ENCODE data around the gene PGGHG.

The PGGHG gene

GRCh38 chr11:278001-278951 is 10.7 kb upstream of the PGGHG start, which contains the start of gene NLRP6:
Gene NLRP6 (plus strand): TSS chr11:278407. CDS start chr11:278570, 163 bp downstream.
- no peak within 1 kb of the TSS for H3K27ac ChIP-seq
- no peak for TF ChIP-seq CTCF (IDR thresholded peaks at IDR 0.05)
- TF ChIP-seq ZFX (IDR thresholded peaks at IDR 0.05; ENCODE audit: borderline replicate concordance), result no peak

- TF ChIP-seq ZFX (IDR thresholded peaks at IDR 0.05; ENCODE audit: borderline replicate concordance), result no peak
- TF ChIP-seq CTCF (IDR thresholded peaks at IDR 0.05), result no peak
- peak overlapping the region; percentile 68 for H3K27ac ChIP-seq
Measured at GRCh38 chr11:279040-279965, 9.6 kb upstream of the PGGHG start.

- H3K27ac ChIP-seq, result peak overlapping the region; percentile 68
- TF ChIP-seq CTCF (IDR thresholded peaks at IDR 0.05), result peak; percentile 36
- no peak for TF ChIP-seq ZFX (IDR thresholded peaks at IDR 0.05; ENCODE audit: borderline replicate concordance)
Measured at GRCh38 chr11:279966-280705, 8.8 kb upstream of the PGGHG start.

GRCh38 chr11:280706-281485 is 8.0 kb upstream of the PGGHG start:
- TF ChIP-seq CTCF (IDR thresholded peaks at IDR 0.05) (no peak), ZFX (IDR thresholded peaks at IDR 0.05; ENCODE audit: borderline replicate concordance) (no peak)
- H3K27ac ChIP-seq, result peak overlapping the region; percentile 68

- H3K27ac ChIP-seq, result no peak overlapping the region
- TF ChIP-seq ZFX (IDR thresholded peaks at IDR 0.05; ENCODE audit: borderline replicate concordance), result no peak
- TF ChIP-seq CTCF (IDR thresholded peaks at IDR 0.05), result no peak
Measured at GRCh38 chr11:281486-282161, 7.3 kb upstream of the PGGHG start.

GRCh38 chr11:282171-282570 is 6.8 kb upstream of the PGGHG start:
- H3K27ac ChIP-seq, result no peak overlapping the region
- TF ChIP-seq ZFX (IDR thresholded peaks at IDR 0.05; ENCODE audit: borderline replicate concordance), result no peak
- no peak for TF ChIP-seq CTCF (IDR thresholded peaks at IDR 0.05)

All from 22Rv1 (cell line).